Measurements from ENCODE around the gene EML6. TPM values are rescaled to one million over a fixed set of nuclear protein-coding genes. Genes with fewer than 3 reads are reported as not detected.
A peak's percentile ranks its signal among the peaks of the same experiment; 100 is the strongest.

EML6 gene
- total RNA-seq, 3 donors from 2014 or later (not counting 1 experiment from before 2014, with no cell fraction given): 1.7 to 3.2 (median 2.4) TPM

- no peak overlapping the region for H3K4me3 Mint-ChIP-seq
- no peak for DNase-seq
Observed at GRCh38 chr2:54950811-54951210, 227.3 kb downstream of the EML6 start.

GRCh38 chr2:54952425-54952824 lies 229.0 kb downstream of the EML6 start:
- H3K36me3 Mint-ChIP-seq: no peaks in the 10 kb centered on the region
- no peaks in the 10 kb centered on the region for H3K9me3 Mint-ChIP-seq
- ATAC-seq (no peak), DNase-seq (no peak)
- H3K9me3 ChIP-seq (ENCODE audit: control insufficient read depth, insufficient read depth, low read length): no peaks in the 10 kb centered on the region
- H3K4me1 Mint-ChIP-seq: peaks cover 48 to 54% of the 10 kb centered on the region in 2 donors
- TF ChIP-seq, protein P1, sequence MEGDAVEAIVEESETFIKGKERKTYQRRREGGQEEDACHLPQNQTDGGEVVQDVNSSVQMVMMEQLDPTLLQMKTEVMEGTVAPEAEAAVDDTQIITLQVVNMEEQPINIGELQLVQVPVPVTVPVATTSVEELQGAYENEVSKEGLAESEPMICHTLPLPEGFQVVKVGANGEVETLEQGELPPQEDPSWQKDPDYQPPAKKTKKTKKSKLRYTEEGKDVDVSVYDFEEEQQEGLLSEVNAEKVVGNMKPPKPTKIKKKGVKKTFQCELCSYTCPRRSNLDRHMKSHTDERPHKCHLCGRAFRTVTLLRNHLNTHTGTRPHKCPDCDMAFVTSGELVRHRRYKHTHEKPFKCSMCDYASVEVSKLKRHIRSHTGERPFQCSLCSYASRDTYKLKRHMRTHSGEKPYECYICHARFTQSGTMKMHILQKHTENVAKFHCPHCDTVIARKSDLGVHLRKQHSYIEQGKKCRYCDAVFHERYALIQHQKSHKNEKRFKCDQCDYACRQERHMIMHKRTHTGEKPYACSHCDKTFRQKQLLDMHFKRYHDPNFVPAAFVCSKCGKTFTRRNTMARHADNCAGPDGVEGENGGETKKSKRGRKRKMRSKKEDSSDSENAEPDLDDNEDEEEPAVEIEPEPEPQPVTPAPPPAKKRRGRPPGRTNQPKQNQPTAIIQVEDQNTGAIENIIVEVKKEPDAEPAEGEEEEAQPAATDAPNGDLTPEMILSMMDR (IDR thresholded peaks at IDR 0.05): no peak
- H3K27ac ChIP-seq (ENCODE audit: low read length): no peak overlapping the region
- no peaks in the 10 kb centered on the region for H3K27me3 Mint-ChIP-seq (ENCODE audit: low read depth in 2 of 2)
- no peak overlapping the region for H3K4me3 Mint-ChIP-seq
- peaks cover 8% of the 10 kb centered on the region for H3K4me1 ChIP-seq (ENCODE audit: control insufficient read depth, insufficient read depth, low read length)
- WGBS (ENCODE audit: insufficient coverage): 84% methylated on average over 4 of the region's 5 CpGs
- intact Hi-C loops (cut with micrococcal nuclease): no loop called here
- no peak overlapping the region for H3K4me3 ChIP-seq (ENCODE audit: low read length)
- H3K27ac Mint-ChIP-seq: no peak overlapping the region
- no peaks in the 10 kb centered on the region for H3K27me3 ChIP-seq (ENCODE audit: control insufficient read depth, insufficient read depth, low read length)
- H3K36me3 ChIP-seq (ENCODE audit: control insufficient read depth, insufficient read depth, low read length): no peaks in the 10 kb centered on the region

More at GRCh38 chr2:54950811-54951210, 227.3 kb downstream of the EML6 start:
- peak overlapping the region in 1 of 2 donors; percentile 34 for H3K27ac Mint-ChIP-seq
- Histone ChIP-seq H3K4me1 (ENCODE audit: control insufficient read depth, insufficient read depth, low read length) (peaks cover 13% of the 10 kb centered on the region), H3K4me3 (ENCODE audit: low read length) (no peak overlapping the region), H3K9me3 (ENCODE audit: control insufficient read depth, insufficient read depth, low read length) (no peaks in the 10 kb centered on the region), H3K27ac (ENCODE audit: low read length) (no peak overlapping the region), H3K36me3 (ENCODE audit: control insufficient read depth, insufficient read depth, low read length) (no peaks in the 10 kb centered on the region), H3K27me3 (ENCODE audit: control insufficient read depth, insufficient read depth, low read length) (no peaks in the 10 kb centered on the region)
- WGBS (ENCODE audit: insufficient coverage): 91% methylated on average over 3 of the region's 3 CpGs
- H3K4me1 Mint-ChIP-seq: peaks cover 48 to 50% of the 10 kb centered on the region in 2 donors
- intact Hi-C loops (cut with micrococcal nuclease): no loop called here
- TF ChIP-seq, protein P1 (IDR thresholded peaks at IDR 0.05): no peak
- no peaks in the 10 kb centered on the region for H3K36me3 Mint-ChIP-seq
- ATAC-seq: no peak
- H3K27me3 Mint-ChIP-seq (ENCODE audit: low read depth in 2 of 2): no peaks in the 10 kb centered on the region
- no peaks in the 10 kb centered on the region for H3K9me3 Mint-ChIP-seq

DNA sequence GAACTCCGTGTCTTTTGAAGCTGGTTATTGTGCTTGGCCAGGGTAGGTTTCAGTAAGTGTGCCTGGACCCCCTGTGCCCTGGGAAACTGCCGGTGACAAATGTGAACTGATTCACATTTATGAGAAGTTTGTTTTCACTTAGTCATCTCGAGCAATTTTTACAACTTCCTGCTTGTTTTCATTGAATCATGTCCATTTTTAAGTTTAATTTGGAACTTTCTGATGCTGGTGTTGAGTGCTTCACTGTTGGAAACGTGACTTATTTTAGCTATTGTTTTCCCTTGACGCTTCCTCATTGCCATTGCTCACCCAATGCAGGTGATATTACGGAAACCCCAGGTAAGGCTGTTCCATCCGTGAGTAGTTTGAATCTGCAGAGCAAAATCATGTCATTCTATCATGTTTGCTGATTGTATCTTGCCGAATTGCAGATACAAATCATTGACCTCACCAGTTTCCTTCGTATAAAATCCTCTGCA lies 229.6 kb downstream of the EML6 start:
- TF ChIP-seq, protein P1 (IDR thresholded peaks at IDR 0.05): no peak
- Mint-ChIP-seq H3K27me3 (ENCODE audit: low read depth in 2 of 2) (no peaks in the 10 kb centered on the region), H3K4me1 (peaks cover 48 to 54% of the 10 kb centered on the region in 2 donors), H3K4me3 (no peak overlapping the region), H3K27ac (no peak overlapping the region), H3K9me3 (no peaks in the 10 kb centered on the region), H3K36me3 (no peaks in the 10 kb centered on the region)
- H3K4me1 ChIP-seq (ENCODE audit: control insufficient read depth, insufficient read depth, low read length): peaks cover 8% of the 10 kb centered on the region
- H3K4me3 ChIP-seq (ENCODE audit: low read length): no peak overlapping the region
- intact Hi-C loops (cut with micrococcal nuclease): no loop called here
- H3K27me3 ChIP-seq (ENCODE audit: control insufficient read depth, insufficient read depth, low read length): no peaks in the 10 kb centered on the region
- no peak overlapping the region for H3K27ac ChIP-seq (ENCODE audit: low read length)
- 64% methylated on average over 9 of the region's 9 CpGs for WGBS (ENCODE audit: insufficient coverage)
- no peaks in the 10 kb centered on the region for H3K36me3 ChIP-seq (ENCODE audit: control insufficient read depth, insufficient read depth, low read length)
- no peak for DNase-seq
- no peak for ATAC-seq
- no peaks in the 10 kb centered on the region for H3K9me3 ChIP-seq (ENCODE audit: control insufficient read depth, insufficient read depth, low read length)

DNA sequence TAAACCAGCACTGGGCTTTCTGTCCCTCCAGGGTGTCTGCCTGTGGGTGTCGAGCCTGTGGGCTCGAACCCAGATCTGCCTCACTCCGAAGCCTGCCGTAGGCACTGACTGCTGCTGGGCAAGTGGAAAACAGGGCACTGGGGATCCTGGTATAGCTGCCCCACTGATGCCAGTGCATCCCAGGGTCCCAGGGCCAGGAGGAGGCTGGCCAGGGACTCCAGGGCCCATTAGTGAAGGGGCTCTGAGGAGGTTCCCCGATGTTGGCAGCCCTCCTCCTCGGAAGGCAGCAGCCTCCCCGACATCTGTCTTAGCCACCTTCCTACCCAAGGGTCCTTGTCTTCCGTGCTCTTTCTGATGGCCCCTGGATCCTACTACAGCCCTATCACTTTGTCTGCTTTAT lies 230.7 kb downstream of the EML6 start:
- peaks cover 47 to 54% of the 10 kb centered on the region in 2 donors for H3K4me1 Mint-ChIP-seq
- TF ChIP-seq, protein P1 (IDR thresholded peaks at IDR 0.05): no peak
- no peak overlapping the region for H3K27ac ChIP-seq (ENCODE audit: low read length)
- DNase-seq (no peak), ATAC-seq (no peak)
- no peaks in the 10 kb centered on the region for H3K27me3 Mint-ChIP-seq (ENCODE audit: low read depth in 2 of 2)
- peaks cover 8% of the 10 kb centered on the region for H3K4me1 ChIP-seq (ENCODE audit: control insufficient read depth, insufficient read depth, low read length)
- peak overlapping the region in 1 of 2 donors; percentile 88 for H3K27ac Mint-ChIP-seq
- WGBS (ENCODE audit: insufficient coverage): 85% methylated on average over 8 of the region's 8 CpGs
- H3K36me3 Mint-ChIP-seq: no peaks in the 10 kb centered on the region
- H3K36me3 ChIP-seq (ENCODE audit: control insufficient read depth, insufficient read depth, low read length): no peaks in the 10 kb centered on the region
- no peak overlapping the region for H3K4me3 ChIP-seq (ENCODE audit: low read length)
- no peak overlapping the region for H3K4me3 Mint-ChIP-seq
- intact Hi-C loops (cut with micrococcal nuclease): no loop called here
- H3K9me3 Mint-ChIP-seq: no peaks in the 10 kb centered on the region
- H3K27me3 ChIP-seq (ENCODE audit: control insufficient read depth, insufficient read depth, low read length): no peaks in the 10 kb centered on the region
- H3K9me3 ChIP-seq (ENCODE audit: control insufficient read depth, insufficient read depth, low read length): no peaks in the 10 kb centered on the region
